ACHN (cell line): ENCODE data around the gene GPR63.
"Not testable (repeated sequence)": the region's sequence is repeated elsewhere in the genome, so short reads cannot be mapped to it uniquely, and the experiment has no call there.

Experiments
- DNase-seq: peaks from one replicate; pipeline ENCODE4 v3.0.0-alpha.2; 2015
- in situ Hi-C: cut with HindIII; loops from 2 replicates; pipeline ENCODE4 v1.10.0; 2017; ENCODE audit warnings: low sequenced_read_pairs, low pct_ligation_motif_present, low pct_unique_long_range_greater_than_20kb

GPR63 gene, protein sequence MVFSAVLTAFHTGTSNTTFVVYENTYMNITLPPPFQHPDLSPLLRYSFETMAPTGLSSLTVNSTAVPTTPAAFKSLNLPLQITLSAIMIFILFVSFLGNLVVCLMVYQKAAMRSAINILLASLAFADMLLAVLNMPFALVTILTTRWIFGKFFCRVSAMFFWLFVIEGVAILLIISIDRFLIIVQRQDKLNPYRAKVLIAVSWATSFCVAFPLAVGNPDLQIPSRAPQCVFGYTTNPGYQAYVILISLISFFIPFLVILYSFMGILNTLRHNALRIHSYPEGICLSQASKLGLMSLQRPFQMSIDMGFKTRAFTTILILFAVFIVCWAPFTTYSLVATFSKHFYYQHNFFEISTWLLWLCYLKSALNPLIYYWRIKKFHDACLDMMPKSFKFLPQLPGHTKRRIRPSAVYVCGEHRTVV

GRCh38 chr6:96837081-96837971, at the start of gene GPR63:
Gene GPR63 (minus strand): TSS chr6:96837477. CDS start chr6:96799731, 37,746 bp downstream.
- in situ Hi-C loops, result no loop called here
- DNase-seq, result peak; percentile 88

DNA sequence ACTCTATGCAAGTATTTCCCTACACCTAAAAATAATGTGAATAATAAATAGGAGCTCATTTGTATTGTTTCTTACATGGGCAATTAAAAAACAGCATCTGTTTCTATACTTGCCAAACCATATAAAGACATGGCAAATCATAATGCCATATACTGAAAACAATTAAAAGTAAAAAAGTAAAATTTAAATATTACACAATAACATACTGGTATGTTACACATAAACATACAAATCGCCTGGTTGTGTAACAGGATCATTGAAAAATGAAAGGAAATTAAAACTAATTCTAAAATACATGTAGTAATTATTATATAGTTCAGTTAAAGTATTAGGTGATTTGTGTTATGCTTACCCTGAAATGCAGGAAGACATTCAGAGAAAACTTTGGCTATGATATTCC, 49.2 kb upstream of the GPR63 start:
- no peak for DNase-seq
- in situ Hi-C loops, result no loop called here

- DNase-seq, in situ Hi-C loops: not testable (repeated sequence)
Measured at GRCh38 chr6:96885187-96885631, 47.9 kb upstream of the GPR63 start.

DNA sequence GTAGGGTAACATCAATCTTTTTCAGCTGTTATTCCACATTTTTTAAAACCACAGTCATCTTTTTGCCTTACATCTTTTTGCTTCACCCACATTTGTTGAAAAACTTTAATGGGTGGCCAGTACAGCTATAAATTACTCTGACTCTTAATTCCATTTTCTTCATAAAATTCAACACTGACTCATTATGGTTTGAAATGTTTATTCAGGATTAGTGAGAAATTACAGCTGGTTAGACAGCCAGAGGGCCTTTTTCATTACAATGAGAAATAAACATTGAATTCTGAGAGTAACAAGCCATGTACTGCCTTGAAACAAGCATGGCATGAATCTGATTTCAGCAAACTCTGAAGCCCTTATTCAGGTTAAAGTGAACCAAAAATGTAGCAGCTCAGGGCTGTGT, 40.9 kb upstream of the GPR63 start:
- in situ Hi-C loops, result no loop called here
- no peak for DNase-seq

GRCh38 chr6:96876886-96877545, 39.7 kb upstream of the GPR63 start:
- DNase-seq, result no peak
- in situ Hi-C loops, result no loop called here

DNA sequence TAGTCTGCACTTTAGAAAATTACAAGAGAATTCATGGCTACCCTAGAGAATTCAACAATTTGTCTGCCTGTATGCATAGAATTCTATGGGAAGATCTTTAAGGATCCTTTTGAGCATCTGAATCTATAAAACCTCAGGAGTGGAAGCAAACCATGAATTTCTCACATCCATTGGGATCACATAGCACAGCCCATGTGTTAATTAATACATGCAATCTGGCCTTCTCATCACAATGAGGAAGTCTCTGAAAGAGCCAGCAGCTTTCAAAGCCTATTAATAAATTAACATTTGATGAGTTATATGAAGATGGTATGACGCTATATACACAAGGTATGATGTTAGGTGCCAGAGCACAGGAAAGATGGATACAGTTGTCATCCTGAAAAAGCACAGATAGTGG, 35.7 kb upstream of the GPR63 start:
- DNase-seq, result no peak
- in situ Hi-C loops, result no loop called here

DNA sequence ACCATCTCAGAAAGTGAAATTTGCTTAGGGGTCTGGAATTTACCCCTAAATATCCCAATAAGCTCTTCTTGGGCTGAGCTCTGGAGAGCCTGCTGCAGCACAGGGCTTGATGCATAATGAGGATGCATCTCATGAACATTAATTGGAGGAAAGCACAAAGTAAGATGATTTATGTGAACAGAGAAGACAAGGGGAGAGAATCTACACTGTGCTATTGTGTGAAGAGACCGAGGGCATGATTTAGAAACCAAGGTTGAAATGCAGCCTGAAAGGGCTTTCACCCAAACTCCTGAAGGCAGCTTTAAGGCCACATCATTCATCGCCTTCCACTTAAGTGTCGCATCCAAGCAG, 27.8 kb upstream of the GPR63 start:
- no peak for DNase-seq
- in situ Hi-C loops, result no loop called here

DNA sequence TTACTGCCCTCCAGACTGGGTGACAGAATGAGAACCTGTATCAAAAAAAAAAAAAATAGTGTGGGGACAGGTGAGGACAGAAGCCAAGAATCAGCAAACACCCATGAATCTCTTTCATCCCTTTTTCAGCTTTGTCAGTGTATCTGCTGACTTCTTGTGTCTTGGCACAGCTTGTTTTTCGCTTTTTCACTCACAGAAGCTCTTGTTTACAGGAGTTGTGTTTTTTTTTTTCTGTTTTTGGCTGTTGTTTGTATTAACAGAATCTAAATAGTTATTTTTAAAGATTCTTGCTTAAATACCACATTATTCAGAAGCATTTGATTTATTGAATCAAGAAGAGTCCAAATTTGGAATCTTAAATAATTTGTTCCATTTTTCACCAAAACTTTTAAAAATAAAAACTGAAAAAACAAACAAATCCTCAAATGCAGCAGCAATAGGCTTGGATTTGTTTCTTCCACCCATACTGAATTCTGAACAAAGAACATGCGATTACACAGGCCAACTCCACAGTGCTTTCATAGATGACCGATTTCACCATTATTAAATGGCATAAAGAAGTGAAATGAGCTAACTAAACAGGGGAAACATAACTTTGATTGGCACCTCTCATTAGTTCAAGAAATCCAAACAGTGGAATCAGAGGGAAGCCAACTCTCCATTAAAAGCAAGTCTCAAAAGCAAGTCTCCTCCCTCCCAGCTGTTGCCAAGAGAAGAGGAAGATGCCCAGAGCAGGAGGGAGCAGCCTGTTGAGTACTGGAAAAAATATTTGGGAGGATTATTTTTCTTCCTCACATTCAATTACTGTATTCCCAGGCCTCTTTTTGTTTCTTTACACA, 27.2 kb upstream of the GPR63 start:
- in situ Hi-C loops, result no loop called here
- no peak for DNase-seq

- no peak for DNase-seq
- in situ Hi-C loops, result no loop called here
Measured at GRCh38 chr6:96862560-96862959, 25.3 kb upstream of the GPR63 start.

DNA sequence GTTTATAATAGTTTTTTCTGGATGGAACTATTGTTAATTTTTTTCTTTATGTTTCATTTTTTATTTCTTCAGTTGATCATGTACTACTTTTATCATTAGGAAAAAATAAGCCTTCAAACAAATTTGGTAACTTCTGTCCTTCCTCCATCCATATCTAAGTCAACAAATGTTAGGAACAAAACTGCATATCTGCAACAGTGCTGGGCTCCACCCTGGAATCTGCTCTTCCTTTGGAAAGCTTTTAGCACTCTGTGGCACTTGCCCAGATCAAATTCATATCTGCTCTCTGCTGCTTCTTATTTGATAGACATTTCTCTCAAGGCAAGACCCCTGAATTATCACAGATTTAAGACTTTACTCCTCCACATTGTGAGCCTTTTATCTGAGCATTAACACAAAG, 24.3 kb upstream of the GPR63 start:
- DNase-seq, result no peak
- in situ Hi-C loops, result no loop called here

DNA sequence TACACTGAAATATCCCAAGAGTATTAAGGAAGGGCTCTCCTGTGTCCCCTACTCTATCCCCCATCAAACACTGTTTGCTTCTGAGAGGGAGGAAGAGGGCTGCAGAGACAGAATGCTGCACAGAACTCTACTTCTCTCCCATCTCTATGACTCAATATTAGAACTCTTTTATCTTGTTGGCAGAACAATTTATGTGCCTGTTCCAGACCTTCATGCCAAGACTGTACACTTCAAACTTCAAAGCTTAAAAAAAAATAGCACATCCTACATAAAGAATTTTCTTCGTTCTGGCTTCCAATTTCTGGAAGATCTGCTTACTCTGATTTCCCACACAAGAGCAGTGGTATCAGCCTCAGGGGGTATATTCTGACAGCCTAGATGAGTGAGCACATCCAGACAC, 19.6 kb upstream of the GPR63 start:
- DNase-seq, result no peak
- in situ Hi-C loops, result no loop called here

DNA sequence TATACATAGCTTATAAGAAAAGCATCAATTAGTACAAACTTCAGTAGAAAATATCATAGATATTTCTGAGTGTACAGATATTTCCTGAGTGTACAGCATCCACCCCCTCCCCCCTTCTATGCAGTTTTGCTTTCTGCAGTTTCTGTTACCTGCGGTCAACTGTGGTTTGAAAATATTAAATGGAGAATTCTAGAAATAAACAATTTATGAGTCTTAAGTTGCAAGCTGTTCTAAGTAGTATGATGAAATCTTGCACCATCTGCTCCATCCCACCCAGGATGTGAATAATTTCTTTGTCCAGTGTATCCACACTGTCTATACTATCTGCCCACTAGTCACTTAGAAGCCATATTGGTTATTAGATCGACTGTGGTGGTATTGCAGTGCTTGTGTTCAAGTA, 15.8 kb upstream of the GPR63 start:
- in situ Hi-C loops, result no loop called here
- no peak for DNase-seq

GRCh38 chr6:96852605-96853004, 15.3 kb upstream of the GPR63 start:
- no peak for DNase-seq
- in situ Hi-C loops, result no loop called here

GRCh38 chr6:96851858-96852257, 14.6 kb upstream of the GPR63 start:
- in situ Hi-C loops, result no loop called here
- no peak for DNase-seq

- in situ Hi-C loops, result no loop called here
Measured at GRCh38 chr6:96849615-96850014, 12.3 kb upstream of the GPR63 start.

GRCh38 chr6:96844530-96844929, 7.3 kb upstream of the GPR63 start:
- in situ Hi-C loops, result no loop called here
- no peak for DNase-seq

More at GRCh38 chr6:96849615-96850014, 12.3 kb upstream of the GPR63 start:
- DNase-seq, result no peak

DNA sequence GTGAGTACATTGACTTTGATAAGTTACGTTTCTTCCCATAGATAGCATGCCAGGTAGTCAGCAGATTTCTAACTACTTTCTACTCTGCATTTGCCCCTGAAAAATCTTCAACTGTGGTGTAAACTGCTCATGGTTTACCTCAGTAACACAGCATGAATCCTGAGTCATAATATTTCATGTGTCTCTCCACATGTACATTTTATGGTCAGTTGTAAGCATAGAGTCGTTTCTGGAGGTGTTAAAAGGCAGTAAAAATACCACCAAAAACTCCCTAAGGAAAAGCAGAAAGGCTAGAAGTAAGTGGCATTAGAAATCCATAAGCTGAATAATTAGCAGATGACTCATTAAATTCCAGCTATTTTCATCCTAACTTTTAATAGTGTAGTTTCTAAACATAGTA, 4.1 kb upstream of the GPR63 start:
- in situ Hi-C loops, result no loop called here
- DNase-seq, result no peak

DNA sequence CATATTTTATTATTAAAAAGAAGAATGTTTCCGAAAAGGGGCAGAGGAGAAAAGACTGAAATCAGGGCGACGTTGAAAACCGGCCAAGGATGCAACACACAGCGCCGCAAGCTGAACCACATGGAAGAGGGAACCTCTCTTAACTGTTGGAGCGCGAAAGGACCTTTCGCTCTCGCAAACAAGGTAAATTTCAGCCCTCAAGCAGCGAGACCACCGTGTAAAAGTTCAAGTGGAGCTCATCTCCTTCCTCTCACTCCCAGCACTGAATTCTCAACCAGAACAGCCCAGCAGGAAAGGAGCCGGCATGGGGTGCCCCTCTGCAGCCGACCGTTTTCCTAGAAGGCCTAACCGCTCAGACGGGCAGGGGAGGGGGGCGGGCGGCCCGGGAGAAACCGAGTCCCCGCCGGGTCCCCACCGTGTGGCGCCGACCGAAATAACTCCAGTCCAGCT, 621 bp downstream of the GPR63 start:
- peak; percentile 38 for DNase-seq
- in situ Hi-C loops, result no loop called here
